Prostate gland (tissue), 2 donors: Measurements from ENCODE around the gene DENND4A. TPM values are rescaled to one million over a fixed set of nuclear protein-coding genes. Genes with fewer than 3 reads are reported as not detected.
A peak's percentile ranks its signal among the peaks of the same experiment; 100 is the strongest.

Source experiments
- DNase-seq: peaks from one replicate; pipeline ENCODE4 v3.0.0-alpha.2; 2019; ENCODE audit warnings: low spot score
- H3K27ac ChIP-seq, 2 donors: fragments of 200-600 bp; sonication (generic); 2 replicates each; pipeline ENCODE4 v1.5.1; 2017 to 2019
- H3K27me3 ChIP-seq: fragments of 200-600 bp; sonication (generic); replicated peaks from 2 replicates; pipeline ENCODE4 v1.5.1; 2019; ENCODE audit not compliant: insufficient read depth
- H3K36me3 ChIP-seq, 2 donors: fragments of 200-600 bp; sonication (generic); 1 replicate in 1 of 2; 2 replicates in 1 of 2; pipeline versions ENCODE4 v1.5.1 to v1.8.1; 2017 to 2019
- H3K4me1 ChIP-seq: fragments of 200-600 bp; sonication (generic); replicated peaks from 2 replicates; pipeline ENCODE4 v1.5.1; 2019
- H3K4me3 ChIP-seq, 2 donors: fragments of 200-600 bp; sonication (generic); 2 replicates each; pipeline ENCODE4 v1.5.1; 2017 to 2019
- H3K9me3 ChIP-seq: fragments of 200-600 bp; sonication (generic); 2 replicates; pipeline ENCODE4 v1.5.1; 2017
- POLR2A ChIP-seq: fragments of 450-650 bp; IDR thresholded peaks from one replicate; pipeline ENCODE4 v1.6.1; 2016; ENCODE audit warnings: antibody characterized with exemption, mild to moderate bottlenecking
- POLR2AphosphoS5 ChIP-seq: sonication (generic); formaldehyde crosslinking; IDR thresholded peaks from one replicate; pipeline ENCODE4 v1.6.1; 2017; ENCODE audit warnings: antibody characterized with exemption
- WGBS: methylation state at CpG from one replicate; pipeline ENCODE4 v1.1.5; 2018; 5-methylcytosine and 5-hydroxymethylcytosine counted together
- intact Hi-C: fragments of 100-400 bp; cut with DNase I; formaldehyde crosslinking; loops from one replicate; pipeline ENCODE4 v1.14.2; 2022
- total RNA-seq, 2 donors: library from RNA; depleted of rRNA; stranded (reverse); fragments of >200 nt; gene quantifications; one replicate each; pipeline ENCODE4 v1.1.0, GENCODE V29; 2016
- TF ChIP-seq, protein P1 (sequence below), 4 experiments: fragments of 200-600 bp in 2 of 4; fragments of 450-650 bp in 2 of 4; sonication (generic) in 2 of 4; IDR thresholded peaks; 1 replicate in 3 of 4; 2 replicates in 1 of 4; pipeline ENCODE4 v1.5.1; 2016 to 2019; ENCODE audit warnings: antibody characterized with exemption in 4 of 4, mild to moderate bottlenecking in 2 of 4, moderate library complexity in 2 of 4

The DENND4A gene
- total RNA-seq = 10 to 100 TPM; 24.5 to 49.6 TPM

DNA sequence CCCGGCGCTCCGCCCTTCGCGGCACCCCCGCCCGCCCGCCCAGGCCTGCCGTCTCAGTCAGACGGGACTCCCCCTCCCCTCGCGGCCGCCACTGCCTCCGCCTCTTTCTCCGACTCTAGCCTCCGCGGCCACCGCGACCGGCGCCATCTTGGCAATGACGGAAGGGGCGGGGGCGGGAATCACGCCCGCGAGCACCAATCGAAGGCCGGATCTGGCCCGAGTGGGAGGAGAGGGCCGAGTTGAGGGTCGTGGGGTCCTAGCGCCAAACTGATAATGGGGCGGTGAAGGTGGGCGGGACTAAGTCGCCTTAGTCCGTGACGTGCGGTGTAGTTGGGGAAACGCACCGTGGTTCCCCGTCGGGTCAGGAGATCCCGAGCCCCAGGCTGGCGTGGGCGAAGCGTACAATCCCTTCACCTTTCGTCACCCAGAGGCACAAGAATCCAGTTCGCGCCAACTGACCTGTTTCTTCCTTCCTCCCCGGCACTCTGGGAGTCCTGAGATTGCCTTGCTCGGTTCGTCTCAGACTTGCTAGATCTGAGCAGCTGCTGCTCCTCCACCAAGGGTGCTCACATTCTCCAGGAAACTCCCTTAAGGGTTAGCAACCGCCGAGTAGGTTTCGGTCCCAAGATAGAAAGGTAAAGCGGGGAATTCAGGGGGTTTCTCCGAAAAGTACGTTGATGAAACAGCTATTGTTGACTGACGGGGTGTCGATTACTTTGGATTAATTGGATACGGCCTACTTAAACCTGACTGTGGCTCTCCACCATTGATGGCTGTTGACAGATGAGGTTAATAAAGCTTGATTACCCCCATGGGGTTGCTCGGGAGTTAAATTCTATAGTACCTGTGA lies at the start of gene DENND4A:
TSS of gene DENND4A (minus strand) at position 156 of the 850 bp plus-strand sequence. CDS start 35,843 bp downstream, outside the sequence.
- Histone ChIP-seq H3K9me3 (no peaks in the 10 kb centered on the region), H3K36me3 (no peaks in the 10 kb centered on the region), H3K4me3 (peak within 1 kb of the TSS; percentile 95), H3K27me3 (no peaks in the 10 kb centered on the region), H3K4me1 (no peaks in the 10 kb centered on the region), H3K27ac (peak within 1 kb of the TSS; percentile 98)
- TF ChIP-seq POLR2AphosphoS5 (peak; percentile 97), POLR2A (peak; percentile 92)
- TF ChIP-seq, protein P1, sequence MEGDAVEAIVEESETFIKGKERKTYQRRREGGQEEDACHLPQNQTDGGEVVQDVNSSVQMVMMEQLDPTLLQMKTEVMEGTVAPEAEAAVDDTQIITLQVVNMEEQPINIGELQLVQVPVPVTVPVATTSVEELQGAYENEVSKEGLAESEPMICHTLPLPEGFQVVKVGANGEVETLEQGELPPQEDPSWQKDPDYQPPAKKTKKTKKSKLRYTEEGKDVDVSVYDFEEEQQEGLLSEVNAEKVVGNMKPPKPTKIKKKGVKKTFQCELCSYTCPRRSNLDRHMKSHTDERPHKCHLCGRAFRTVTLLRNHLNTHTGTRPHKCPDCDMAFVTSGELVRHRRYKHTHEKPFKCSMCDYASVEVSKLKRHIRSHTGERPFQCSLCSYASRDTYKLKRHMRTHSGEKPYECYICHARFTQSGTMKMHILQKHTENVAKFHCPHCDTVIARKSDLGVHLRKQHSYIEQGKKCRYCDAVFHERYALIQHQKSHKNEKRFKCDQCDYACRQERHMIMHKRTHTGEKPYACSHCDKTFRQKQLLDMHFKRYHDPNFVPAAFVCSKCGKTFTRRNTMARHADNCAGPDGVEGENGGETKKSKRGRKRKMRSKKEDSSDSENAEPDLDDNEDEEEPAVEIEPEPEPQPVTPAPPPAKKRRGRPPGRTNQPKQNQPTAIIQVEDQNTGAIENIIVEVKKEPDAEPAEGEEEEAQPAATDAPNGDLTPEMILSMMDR (IDR thresholded peaks at IDR 0.05) = peak in 2 of 4 experiments; percentile 16 to 18
- WGBS = under 1% methylated on average over 61 of the region's 63 CpGs
- peak; percentile 97 for DNase-seq
- intact Hi-C loops = loop anchor here (5.0 kb wide), 1 partner anchor 75 kb away; the partner anchor contains the start of gene RAB11A

DNA sequence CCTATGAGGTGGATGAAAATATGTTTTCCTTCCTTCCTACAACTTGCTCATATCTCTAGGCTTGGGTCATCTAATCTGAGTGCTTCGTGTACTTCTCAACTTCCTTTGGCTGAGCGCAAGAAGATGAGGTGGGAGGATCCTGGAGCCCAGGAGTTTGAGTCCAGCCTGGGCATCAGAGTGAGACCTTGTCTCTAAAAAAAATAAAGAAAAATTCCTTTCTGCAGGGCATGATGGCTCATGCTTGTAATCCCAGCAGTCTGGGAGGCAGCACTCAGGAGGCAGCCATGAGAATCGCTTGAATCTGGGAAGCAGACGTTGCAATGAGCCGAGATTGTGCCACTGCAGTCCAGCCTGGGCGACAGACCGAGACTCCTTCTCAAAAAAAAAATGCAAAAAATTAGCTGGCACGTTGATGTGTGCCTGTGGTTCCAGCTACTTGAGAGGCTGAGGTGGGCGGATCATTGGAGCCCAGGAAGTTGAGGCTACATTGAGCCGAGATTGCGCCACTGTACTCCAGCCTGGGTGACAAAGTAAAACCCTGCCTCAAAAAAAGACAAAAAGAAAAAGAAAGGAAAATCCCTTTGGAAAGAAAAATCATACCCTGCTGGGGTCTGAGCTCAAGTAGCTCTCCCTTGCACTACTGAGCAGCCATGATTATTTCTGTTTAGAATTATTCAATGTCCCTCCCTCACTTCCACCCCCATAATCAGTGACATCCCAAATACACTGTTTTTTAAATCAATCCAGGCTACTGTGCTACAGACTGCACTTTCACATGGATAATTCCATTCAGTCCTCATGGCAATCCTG lies 49.2 kb upstream of the DENND4A start:
- no peak overlapping the region for H3K4me3 ChIP-seq
- H3K36me3 ChIP-seq = no peaks in the 10 kb centered on the region
- DNase-seq = no peak
- TF ChIP-seq, protein P1 (IDR thresholded peaks at IDR 0.05) = no peak
- no peaks in the 10 kb centered on the region for H3K27me3 ChIP-seq
- intact Hi-C loops = no loop called here
- H3K9me3 ChIP-seq = no peaks in the 10 kb centered on the region
- WGBS = 21% methylated on average over 11 of the region's 11 CpGs
- peaks cover 2% of the 10 kb centered on the region for H3K4me1 ChIP-seq
- H3K27ac ChIP-seq = no peak overlapping the region

DNA sequence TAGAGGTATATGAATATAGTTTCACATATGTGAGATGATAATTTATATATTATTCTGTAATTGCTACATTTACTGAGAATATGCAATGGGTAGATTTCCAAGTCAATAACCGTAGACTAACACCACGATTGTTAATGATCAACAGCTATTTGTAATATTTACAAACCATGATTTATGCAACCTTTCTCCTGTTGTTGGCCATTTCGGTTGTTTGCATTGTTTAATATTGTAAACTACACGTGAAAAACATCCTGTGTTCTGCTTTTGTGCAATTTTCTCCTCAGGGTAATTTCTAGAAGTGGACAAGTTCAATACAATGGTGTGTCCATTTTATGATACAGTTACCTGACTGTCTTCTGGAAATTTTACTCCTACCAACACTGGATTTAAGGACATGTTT lies 47.9 kb upstream of the DENND4A start:
- Histone ChIP-seq H3K27ac (no peak overlapping the region), H3K27me3 (no peaks in the 10 kb centered on the region), H3K36me3 (no peaks in the 10 kb centered on the region), H3K4me1 (peaks cover 2% of the 10 kb centered on the region), H3K9me3 (no peaks in the 10 kb centered on the region), H3K4me3 (no peak overlapping the region)
- intact Hi-C loops = loop anchor here (10.0 kb wide), 1 partner anchor 205 kb away; no protein-coding TSS in a partner anchor
- TF ChIP-seq POLR2AphosphoS5 = no peak
- TF ChIP-seq, protein P1 (IDR thresholded peaks at IDR 0.05) = no peak
- no peak for TF ChIP-seq POLR2A
- DNase-seq = no peak
- 82% methylated on average over 4 of the region's 4 CpGs for WGBS

DNA sequence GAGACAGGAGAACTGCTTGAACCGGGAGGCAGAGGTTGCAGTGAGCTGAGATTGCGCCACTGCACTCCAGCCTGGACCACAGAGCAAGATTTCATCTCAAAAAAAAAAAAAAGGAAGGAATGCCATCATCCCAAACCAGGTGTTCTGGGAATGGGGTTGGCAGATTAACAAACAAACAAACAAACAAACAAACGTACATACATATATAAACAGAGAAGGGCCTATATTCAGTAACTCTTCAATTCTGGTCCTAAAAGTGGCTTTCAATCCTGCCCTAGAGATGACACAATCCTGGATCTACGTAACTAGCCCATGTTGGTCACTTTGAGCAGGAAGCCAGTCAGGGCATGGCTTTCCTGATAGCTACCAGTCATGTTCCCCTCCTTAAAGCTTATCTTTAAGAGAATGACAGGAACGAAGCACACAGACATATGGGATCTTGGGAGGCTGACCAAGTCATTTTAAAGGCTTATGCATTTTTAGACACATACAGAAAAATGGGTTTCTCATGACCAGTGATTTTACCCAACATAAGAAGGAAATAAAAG lies 47.3 kb upstream of the DENND4A start:
- Histone ChIP-seq H3K27me3 (no peaks in the 10 kb centered on the region), H3K4me1 (peaks cover 2% of the 10 kb centered on the region), H3K27ac (no peak overlapping the region), H3K4me3 (no peak overlapping the region), H3K9me3 (no peaks in the 10 kb centered on the region), H3K36me3 (no peaks in the 10 kb centered on the region)
- 89% methylated on average over 5 of the region's 5 CpGs for WGBS
- DNase-seq = no peak
- intact Hi-C loops = loop anchor here (10.0 kb wide), 1 partner anchor 205 kb away; no protein-coding TSS in a partner anchor
- TF ChIP-seq, protein P1 (IDR thresholded peaks at IDR 0.05) = no peak
- TF ChIP-seq POLR2A (no peak), POLR2AphosphoS5 (no peak)
